ENCODE data around the gene PRSS1.
"Not testable (repeated sequence)": the region's sequence is repeated elsewhere in the genome, so short reads cannot be mapped to it uniquely, and the experiment has no call there.

Gene PRSS1

GRCh38 chr7:142772673-142773072 lies 23.4 kb downstream of the PRSS1 start:
- no peak for DNase-seq (ENCODE audit: low read depth in 4 of 4, low spot score in 1 of 4)

- DNase-seq (ENCODE audit: low read depth in 4 of 4, low spot score in 1 of 4) = no peak
Measured at GRCh38 chr7:142773230-142773629, 24.0 kb downstream of the PRSS1 start.

GRCh38 chr7:142773937-142774744 lies 24.9 kb downstream of the PRSS1 start:
- no peak for DNase-seq (ENCODE audit: low read depth in 4 of 4, low spot score in 1 of 4)

GRCh38 chr7:142774826-142775225 lies 25.6 kb downstream of the PRSS1 start:
- no peak for DNase-seq (ENCODE audit: low read depth in 4 of 4, low spot score in 1 of 4)

GRCh38 chr7:142775351-142776115 lies 26.3 kb downstream of the PRSS1 start:
- not testable (repeated sequence) for DNase-seq (ENCODE audit: low read depth in 4 of 4, low spot score in 1 of 4)

- DNase-seq (ENCODE audit: low read depth in 4 of 4, low spot score in 1 of 4) = no peak
Measured at GRCh38 chr7:142776206-142776844, 27.1 kb downstream of the PRSS1 start.

GRCh38 chr7:142776845-142777225 lies 27.6 kb downstream of the PRSS1 start:
- DNase-seq (ENCODE audit: low read depth in 4 of 4, low spot score in 1 of 4) = not testable (repeated sequence)

- no peak for DNase-seq (ENCODE audit: low read depth in 4 of 4, low spot score in 1 of 4)
Measured at GRCh38 chr7:142777318-142777717, 28.0 kb downstream of the PRSS1 start.

GRCh38 chr7:142782922-142783900 lies 33.9 kb downstream of the PRSS1 start:
- DNase-seq (ENCODE audit: low read depth in 4 of 4, low spot score in 1 of 4) = peak in 1 of 4 experiments; percentile 65

GRCh38 chr7:142784096-142784495 lies 34.8 kb downstream of the PRSS1 start:
- no peak for DNase-seq (ENCODE audit: low read depth in 4 of 4, low spot score in 1 of 4)

GRCh38 chr7:142784716-142785115 lies 35.4 kb downstream of the PRSS1 start:
- no peak for DNase-seq (ENCODE audit: low read depth in 4 of 4, low spot score in 1 of 4)

- DNase-seq (ENCODE audit: low read depth in 4 of 4, low spot score in 1 of 4) = no peak
Measured at GRCh38 chr7:142785841-142786250, 36.6 kb downstream of the PRSS1 start.

GRCh38 chr7:142787034-142787768 lies 37.9 kb downstream of the PRSS1 start:
- no peak for DNase-seq (ENCODE audit: low read depth in 4 of 4, low spot score in 1 of 4)

GRCh38 chr7:142787783-142788182 lies 38.5 kb downstream of the PRSS1 start:
- DNase-seq (ENCODE audit: low read depth in 4 of 4, low spot score in 1 of 4) = no peak

GRCh38 chr7:142788303-142789289 lies 39.3 kb downstream of the PRSS1 start:
- DNase-seq (ENCODE audit: low read depth in 4 of 4, low spot score in 1 of 4) = no peak

GRCh38 chr7:142789441-142789840 lies 40.2 kb downstream of the PRSS1 start:
- DNase-seq (ENCODE audit: low read depth in 4 of 4, low spot score in 1 of 4) = no peak

- DNase-seq (ENCODE audit: low read depth in 4 of 4, low spot score in 1 of 4) = no peak
Measured at GRCh38 chr7:142790056-142790455, 40.8 kb downstream of the PRSS1 start.

- no peak for DNase-seq (ENCODE audit: low read depth in 4 of 4, low spot score in 1 of 4)
Measured at GRCh38 chr7:142790555-142790954, 41.3 kb downstream of the PRSS1 start.

GRCh38 chr7:142791502-142791901 lies 42.2 kb downstream of the PRSS1 start:
- DNase-seq (ENCODE audit: low read depth in 4 of 4, low spot score in 1 of 4) = no peak
